SK-N-SH (cell line): ENCODE results near the gene OTUD5. TPM values are rescaled to one million over a fixed set of nuclear protein-coding genes. Genes with fewer than 3 reads are reported as not detected.
A peak's percentile ranks its signal among the peaks of the same experiment; 100 is the strongest.

Experiments
- CTCF ChIA-PET: fragments of 300-600, 350-600 bp; formaldehyde crosslinking; extraction: SDS; loops from one replicate; lab custom pipeline; 2021; lab: Yijun Ruan, JAX
- POLR2A ChIA-PET: fragments of 350-600 bp; sonication (Branson Sonifier 250); formaldehyde crosslinking; extraction: SDS; loops from one replicate; lab custom pipeline; 2020; ENCODE audit warnings: antibody characterized with exemption, inconsistent platforms; lab: Yijun Ruan, JAX
- DNase-seq: peaks from one replicate; pipeline ENCODE4 v3.0.0; 2012
- H2AFZ ChIP-seq: fragments of 200-600 bp; sonication (generic); 2 replicates; pipeline ENCODE4 v1.8.1; 2016; ENCODE audit warnings: antibody characterized with exemption, mild to moderate bottlenecking, low read depth
- H3F3A ChIP-seq: fragments of 200-600 bp; sonication (generic); replicated peaks from 2 replicates; pipeline ENCODE3; 2016; ENCODE audit warnings: antibody characterized with exemption, mild to moderate bottlenecking; ENCODE audit not compliant: insufficient read depth
- H3K27ac ChIP-seq, 2 experiments: fragments of 200-500 bp in 1 of 2; fragments of 200-600 bp in 1 of 2; sonication (Bioruptor generic) in 1 of 2; sonication (generic), shearing (Covaris generic) in 1 of 2; 2 replicates each; pipeline versions ENCODE4 v1.5.1 to v1.6.1; 2014 to 2016; ENCODE audit warnings: low read depth in 2 of 2, inconsistent platforms in 1 of 2, low read length in 1 of 2, mild to moderate bottlenecking in 1 of 2, mixed read lengths in 1 of 2
- H3K27me3 ChIP-seq: fragments of 200-600 bp; sonication (generic), shearing (Covaris generic); 2 replicates; pipeline ENCODE4 v1.6.1; 2016; ENCODE audit warnings: mixed run types; ENCODE audit not compliant: insufficient read depth
- H3K36me3 ChIP-seq, 2 experiments: fragments of 200-500 bp in 1 of 2; fragments of 200-600 bp in 1 of 2; sonication (Bioruptor generic) in 1 of 2; sonication (generic) in 1 of 2; replicated peaks in 1 of 2; 2 replicates each; pipeline versions ENCODE3 to v1.5.1; 2014 to 2016; ENCODE audit warnings: low read length in 1 of 2, mild to moderate bottlenecking in 1 of 2; ENCODE audit not compliant: insufficient read depth in 2 of 2, control insufficient read depth in 1 of 2
- H3K4me1 ChIP-seq, 2 experiments: fragments of 200-500 bp in 1 of 2; fragments of 200-600 bp in 1 of 2; sonication (Bioruptor generic) in 1 of 2; sonication (generic), shearing (Covaris generic) in 1 of 2; 2 replicates each; pipeline versions ENCODE4 v1.5.1 to v1.6.1; 2014 to 2016; ENCODE audit warnings: low read depth in 1 of 2, low read length in 1 of 2, mixed run types in 1 of 2; ENCODE audit not compliant: insufficient read depth in 2 of 2, control insufficient read depth in 1 of 2
- H3K4me2 ChIP-seq: fragments of 200-600 bp; sonication (generic), shearing (Covaris generic); 2 replicates; pipeline ENCODE4 v1.6.1; 2017; ENCODE audit warnings: mixed run types
- H3K4me3 ChIP-seq, 2 experiments: fragments of 200-500 bp in 1 of 2; fragments of 200-600 bp in 1 of 2; sonication (Bioruptor generic) in 1 of 2; sonication (generic), shearing (Covaris generic) in 1 of 2; 2 replicates each; pipeline versions ENCODE4 v1.5.1 to v1.8.1; 2014 to 2016; ENCODE audit warnings: low read depth in 2 of 2, inconsistent platforms in 1 of 2, low read length in 1 of 2, mild to moderate bottlenecking in 1 of 2, mixed read lengths in 1 of 2, moderate library complexity in 1 of 2
- H3K79me2 ChIP-seq: fragments of 200-600 bp; sonication (generic); 2 replicates; pipeline ENCODE4 v1.8.1; 2017; ENCODE audit warnings: mild to moderate bottlenecking; ENCODE audit not compliant: insufficient read depth
- H3K9ac ChIP-seq: fragments of 200-600 bp; sonication (generic); 2 replicates; pipeline ENCODE4 v1.6.1; 2017; ENCODE audit warnings: mixed run types
- H3K9me2 ChIP-seq: fragments of 200-600 bp; sonication (generic); 2 replicates; pipeline ENCODE4 v1.6.1; 2017; ENCODE audit warnings: mixed run types
- H3K9me3 ChIP-seq: fragments of 200-600 bp; sonication (generic); 2 replicates; pipeline ENCODE4 v1.6.1; 2017; ENCODE audit warnings: mixed run types, mild to moderate bottlenecking, moderate library complexity
- H4K20me1 ChIP-seq: fragments of 200-600 bp; sonication (generic); 2 replicates; pipeline ENCODE4 v1.6.1; 2017; ENCODE audit warnings: mild to moderate bottlenecking, mixed run types; ENCODE audit not compliant: insufficient read depth
- CHD2 ChIP-seq: fragments of 150-350 bp; IDR thresholded peaks from 2 replicates; pipeline ENCODE4 v1.6.1; 2018; ENCODE audit warnings: low read length; ENCODE audit not compliant: partially characterized antibody
- ELF1 ChIP-seq: IDR thresholded peaks from 2 replicates; pipeline ENCODE4 v1.4.0; 2012
- EP300 ChIP-seq, 2 experiments: IDR thresholded peaks; 2 replicates each; pipeline versions ENCODE4 v1.4.0 to v1.6.1; 2012; ENCODE audit warnings: borderline replicate concordance in 1 of 2, low read depth in 1 of 2, low read length in 1 of 2
- EZH2phosphoT487 ChIP-seq: fragments of 200-600 bp; sonication (generic); IDR thresholded peaks from 2 replicates; pipeline ENCODE4 v1.6.1; 2017; ENCODE audit warnings: low read depth, mixed run types, mild to moderate bottlenecking, antibody characterized with exemption, moderate library complexity, borderline replicate concordance
- FOSL2 ChIP-seq: IDR thresholded peaks from 2 replicates; pipeline ENCODE4 v1.4.0; 2012; ENCODE audit warnings: low read depth, mild to moderate bottlenecking, moderate library complexity, borderline replicate concordance
- FOXM1 ChIP-seq: IDR thresholded peaks from 2 replicates; pipeline ENCODE4 v1.4.0; 2012; ENCODE audit warnings: low read depth, mild to moderate bottlenecking
- GATA2 ChIP-seq: sonication (generic); formaldehyde crosslinking; IDR thresholded peaks from 2 replicates; pipeline ENCODE4 v1.5.0; 2020; ENCODE audit warnings: mild to moderate bottlenecking, missing genetic modification reagents
- MEF2A ChIP-seq: IDR thresholded peaks from 2 replicates; pipeline ENCODE4 v1.4.0; 2012; ENCODE audit warnings: low read depth, borderline replicate concordance
- NFIC ChIP-seq: IDR thresholded peaks from 2 replicates; pipeline ENCODE4 v1.4.0; 2012; ENCODE audit warnings: borderline replicate concordance
- PBX3 ChIP-seq: IDR thresholded peaks from 2 replicates; pipeline ENCODE4; 2012
- POLR2AphosphoS5 ChIP-seq: IDR thresholded peaks from 2 replicates; pipeline ENCODE4 v1.6.1; 2012; ENCODE audit warnings: low read depth, low read length
- RAD21 ChIP-seq: IDR thresholded peaks from 2 replicates; pipeline ENCODE4 v1.6.1; 2012; ENCODE audit warnings: mild to moderate bottlenecking, low read length
- REST ChIP-seq: IDR thresholded peaks from 2 replicates; pipeline ENCODE4 v1.6.1; 2012; ENCODE audit warnings: mild to moderate bottlenecking, low read depth, low read length, moderate library complexity
- RXRA ChIP-seq: IDR thresholded peaks from 2 replicates; pipeline ENCODE4 v1.4.0; 2012; ENCODE audit warnings: low read depth, mild to moderate bottlenecking, borderline replicate concordance
- TAF1 ChIP-seq: IDR thresholded peaks from 2 replicates; pipeline ENCODE4 v1.6.1; 2012; ENCODE audit warnings: low read depth, mild to moderate bottlenecking, low read length, moderate library complexity, borderline replicate concordance
- TCF12 ChIP-seq: IDR thresholded peaks from 2 replicates; pipeline ENCODE4 v1.4.0; 2012
- USF1 ChIP-seq: IDR thresholded peaks from 2 replicates; pipeline ENCODE4 v1.4.0; 2012; ENCODE audit warnings: low read depth, borderline replicate concordance
- USF2 ChIP-seq: fragments of 150-350 bp; IDR thresholded peaks from 2 replicates; pipeline ENCODE4 v1.6.1; 2017; ENCODE audit warnings: antibody characterized with exemption, low read length, low read depth, borderline replicate concordance
- YY1 ChIP-seq: IDR thresholded peaks from 2 replicates; pipeline ENCODE4 v1.4.0; 2012; ENCODE audit warnings: low read depth, mild to moderate bottlenecking
- WGBS: methylation state at CpG from one replicate; pipeline ENCODE4 v1.1.6; 2017; ENCODE audit warnings: low lambda C conversion rate; 5-methylcytosine and 5-hydroxymethylcytosine counted together
- polyA plus RNA-seq, 3 experiments: library from polyadenylated mRNA; depleted of rRNA; stranded (reverse); fragments of >200 nt; gene quantifications; 2 replicates each; pipeline ENCODE4 v1.2.3, GENCODE V29; 2012

OTUD5 gene
- polyA plus RNA-seq, 1 of the 3 experiments (the other 2 are of a cell fraction), result 90.4 TPM

- Histone ChIP-seq H3K79me2 (peaks cover 38% of the 10 kb centered on the region), H3K9me3 (no peaks in the 10 kb centered on the region), H3K27ac (no peak overlapping the region), H3K4me1 (peaks cover 0 to 15% of the 10 kb centered on the region in 2 experiments; a peak in 1 of 4 replicates), H2AFZ (no peak overlapping the region), H3K36me3 (peaks cover 8 to 43% of the 10 kb centered on the region in 2 experiments), H3K4me2 (peak overlapping the region; percentile 100), H3K9ac (0 out of 2 replicates have a peak overlapping the region, but pooled peaks have one; percentile 73), H3K9me2 (no peaks in the 10 kb centered on the region), H3K4me3 (peak overlapping the region; percentile 84 to 95; a peak in 2 of 4 replicates), H4K20me1 (0 out of 2 replicates have a peak, but pooled peaks cover 13% of the 10 kb centered on the region), H3F3A (peaks cover 4% of the 10 kb centered on the region), H3K27me3 (no peaks in the 10 kb centered on the region)
- POLR2A ChIA-PET, result no interaction called here
- TF ChIP-seq USF1, result no peak
- TF ChIP-seq NFIC, result no peak
- TF ChIP-seq GATA2 (CRISPR knock-in tag), result no peak
- no peak for TF ChIP-seq FOSL2
- TF ChIP-seq EZH2phosphoT487, result no peak
- TF ChIP-seq MEF2A, result no peak
- TF ChIP-seq ELF1, result no peak
- no peak for TF ChIP-seq TCF12
- WGBS, result 96% methylated on average over 12 of the region's 17 CpGs
- CTCF ChIA-PET, result no interaction called here
- no peak for DNase-seq
Observed at GRCh38 chrX:48909703-48910294, 47.6 kb downstream of the OTUD5 start.

GRCh38 chrX:48908600-48908999 lies 48.8 kb downstream of the OTUD5 start:
- H3K4me1 ChIP-seq, result peaks cover 0 to 15% of the 10 kb centered on the region in 2 experiments; a peak in 1 of 4 replicates
- H3K4me2 ChIP-seq, result no peak overlapping the region
- H3F3A ChIP-seq, result peaks cover 6% of the 10 kb centered on the region
- H3K36me3 ChIP-seq, result peaks cover 8 to 43% of the 10 kb centered on the region in 2 experiments
- no peak overlapping the region for H3K4me3 ChIP-seq
- no peak for DNase-seq
- H3K9ac ChIP-seq, result no peak overlapping the region
- H2AFZ ChIP-seq, result no peak overlapping the region
- H4K20me1 ChIP-seq, result 0 out of 2 replicates have a peak, but pooled peaks cover 13% of the 10 kb centered on the region
- H3K9me2 ChIP-seq, result no peaks in the 10 kb centered on the region
- no peaks in the 10 kb centered on the region for H3K27me3 ChIP-seq
- POLR2A ChIA-PET, result no interaction called here
- H3K27ac ChIP-seq, result no peak overlapping the region
- H3K9me3 ChIP-seq, result no peaks in the 10 kb centered on the region
- 92% methylated on average over 1 of the region's 1 CpG for WGBS
- H3K79me2 ChIP-seq, result peaks cover 38% of the 10 kb centered on the region
- CTCF ChIA-PET, result no interaction called here
- no peak for TF ChIP-seq RXRA
- no peak for TF ChIP-seq REST
- no peak for TF ChIP-seq TCF12
- no peak for TF ChIP-seq USF1
- no peak for TF ChIP-seq TAF1
- TF ChIP-seq FOSL2, result no peak
- TF ChIP-seq EP300 (IDR thresholded peaks at IDR 0.05; ENCODE audit: borderline replicate concordance in 1 of 2, low read depth in 1 of 2, low read length in 1 of 2), result no peak
- no peak for TF ChIP-seq YY1
- no peak for TF ChIP-seq FOXM1
- TF ChIP-seq RAD21, result no peak
- no peak for TF ChIP-seq POLR2AphosphoS5
- TF ChIP-seq PBX3, result no peak
- TF ChIP-seq CHD2, result no peak
- TF ChIP-seq USF2, result no peak
- TF ChIP-seq MEF2A, result no peak
